Naive thymus-derived CD8-positive, alpha-beta T cell (primary cell): ENCODE measurements around the gene GGA2. TPM values are rescaled to one million over a fixed set of nuclear protein-coding genes. Genes with fewer than 3 reads are reported as not detected.
A peak's percentile ranks its signal among the peaks of the same experiment; 100 is the strongest.
"Not testable (repeated sequence)": the region's sequence is repeated elsewhere in the genome, so short reads cannot be mapped to it uniquely, and the experiment has no call there.

ENCODE experiments used
- ATAC-seq, 2 donors: fragments of 150-1000 bp; cut with Tn5 transposase in 1 of 2; sonication (Bioruptor Pico), chemical (Tn5 transposase) in 1 of 2; 1 replicate in 1 of 2; 2 replicates in 1 of 2; pipeline ENCODE4 v1.10.0; 2021; ENCODE audit warnings: mild to moderate bottlenecking in 2 of 2, moderate library complexity in 2 of 2
- POLR2A ChIA-PET: fragments of 350-600 bp; sonication (Branson Sonifier 250); formaldehyde crosslinking; loops from one replicate; lab custom pipeline; 2021; ENCODE audit warnings: antibody characterized with exemption; lab: Charles Lee
- DNase-seq, 10 donors: peaks; one replicate each; pipeline versions ENCODE4 v3.0.0 to v3.0.0-alpha.2; 2020 to 2022
- H3K27ac Mint-ChIP-seq, 10 donors: one replicate each; pipeline ENCODE4 v1.8.0; 2020 to 2022; ENCODE audit warnings: mild to moderate bottlenecking in 10 of 10, mixed read lengths in 10 of 10, moderate library complexity in 4 of 10, inconsistent platforms in 1 of 10
- H3K27me3 Mint-ChIP-seq, 5 donors: one replicate each; pipeline ENCODE4 v1.8.0; 2021 to 2022; ENCODE audit warnings: mixed read lengths in 5 of 5
- H3K36me3 Mint-ChIP-seq, 3 donors: one replicate each; pipeline ENCODE4 v1.8.0; 2020 to 2022; ENCODE audit warnings: mixed read lengths in 3 of 3, mild to moderate bottlenecking in 2 of 3, inconsistent platforms in 1 of 3
- H3K4me1 Mint-ChIP-seq, 4 donors: one replicate each; pipeline ENCODE4 v1.8.0; 2021 to 2022; ENCODE audit warnings: mixed read lengths in 4 of 4
- H3K4me3 Mint-ChIP-seq, 10 donors: one replicate each; pipeline ENCODE4 v1.8.0; 2020 to 2022; ENCODE audit warnings: mild to moderate bottlenecking in 10 of 10, mixed read lengths in 10 of 10, moderate library complexity in 6 of 10, inconsistent platforms in 1 of 10
- H3K9me3 Mint-ChIP-seq, 9 donors: one replicate each; pipeline ENCODE4 v1.8.0; 2020 to 2022; ENCODE audit warnings: mixed read lengths in 9 of 9, mild to moderate bottlenecking in 3 of 9, inconsistent platforms in 1 of 9, moderate library complexity in 1 of 9
- polyA plus RNA-seq, 3 donors: library from polyadenylated mRNA; unstranded; fragments of 300-500 nt; fragmentation: Illumina TruSeq; gene quantifications; one replicate each; pipeline ENCODE4 v1.2.3, GENCODE V29; 2021
- total RNA-seq, 8 experiments: library from RNA in 2 of 8; stranded (reverse) in 2 of 8; gene quantifications; one replicate each; pipeline ENCODE4 v1.2.3 and lab custom pipeline; 2021 to 2026

The GGA2 gene
- total and polyA plus RNA-seq, 5 experiments from 2014 or later = 37.7 to 94.6 (median 56.7) TPM

DNA sequence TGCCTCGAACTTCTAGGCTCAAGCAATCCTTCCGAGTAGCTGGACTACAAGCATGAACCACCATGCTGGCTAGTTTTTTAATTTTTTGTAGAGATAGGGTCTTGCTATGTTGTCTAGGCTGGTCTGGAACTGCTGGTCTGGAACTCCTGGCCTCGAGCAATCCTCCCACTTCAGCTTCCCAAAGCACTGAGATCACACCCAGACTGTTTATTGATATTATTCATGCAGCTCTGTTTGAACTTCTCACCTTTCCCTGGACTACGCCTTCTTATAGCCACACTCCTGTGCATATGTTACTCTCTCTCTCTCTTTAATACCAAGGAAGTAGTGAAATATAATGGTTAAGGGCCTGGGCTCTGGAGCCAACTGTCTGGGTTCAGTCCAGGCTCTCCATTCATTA lies 61.9 kb downstream of the GGA2 start:
- peak overlapping the region in 3 of 10 donors; percentile 5 to 49 (median 32) for H3K27ac Mint-ChIP-seq

DNA sequence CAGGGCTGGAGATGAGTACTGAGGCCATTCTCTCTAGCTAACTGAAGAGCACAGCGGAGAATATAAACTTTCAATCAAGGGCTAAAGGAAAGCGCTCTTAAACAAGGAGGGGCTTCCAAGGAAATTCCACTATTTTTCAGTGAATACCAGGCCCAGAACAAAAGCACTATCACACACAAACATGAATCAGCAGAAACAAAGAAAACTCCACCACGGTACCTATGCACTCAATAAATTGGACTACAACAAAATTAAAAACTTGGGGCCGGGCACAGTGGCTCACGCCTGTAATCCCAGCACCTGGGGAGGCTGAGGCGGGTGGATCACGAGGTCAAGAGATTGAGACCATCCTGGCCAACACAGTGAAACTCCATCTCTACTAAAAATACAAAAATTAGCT lies 72.8 kb downstream of the GGA2 start:
- ATAC-seq, H3K27me3 Mint-ChIP-seq, DNase-seq, H3K27ac Mint-ChIP-seq, H3K4me3 Mint-ChIP-seq, H3K4me1 Mint-ChIP-seq, H3K9me3 Mint-ChIP-seq, POLR2A ChIA-PET: not testable (repeated sequence)
- peaks cover 0 to 82% (median 12%) of the 10 kb centered on the region in 3 donors for H3K36me3 Mint-ChIP-seq

More for the DNA sequence above, 61.9 kb downstream of the GGA2 start:
- Mint-ChIP-seq H3K27me3 (no peaks in the 10 kb centered on the region), H3K36me3 (peaks cover 0 to 29% (median 3%) of the 10 kb centered on the region in 3 donors), H3K4me1 (peaks cover 13 to 42% (median 35%) of the 10 kb centered on the region in 4 donors), H3K9me3 (no peaks in the 10 kb centered on the region), H3K4me3 (no peak overlapping the region)
- ATAC-seq = no peak
- DNase-seq = no peak
- POLR2A ChIA-PET = interaction anchor here (0.5 kb wide), 1 partner anchor 29 kb away, joined by 3 read pairs; no protein-coding TSS in a partner anchor

DNA sequence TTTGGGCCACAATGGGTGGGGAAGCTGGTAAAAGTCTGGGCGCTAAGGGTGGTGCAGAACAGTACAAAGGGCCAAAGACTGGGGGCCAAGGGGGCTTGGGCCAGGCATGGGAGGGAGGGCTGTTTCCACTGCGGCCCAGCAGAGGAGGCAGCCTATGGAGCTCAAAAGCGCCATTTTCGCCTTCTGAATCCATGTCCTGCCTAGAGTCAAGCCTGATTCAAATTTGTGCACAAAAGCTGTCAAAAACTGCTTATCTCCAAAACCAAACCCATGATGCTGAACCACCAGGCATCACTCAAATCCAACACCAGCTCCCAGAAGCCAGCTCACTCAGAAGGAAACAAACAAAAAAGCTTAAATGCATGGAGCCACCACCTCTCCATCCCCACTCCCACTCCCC lies 73.3 kb downstream of the GGA2 start:
- H3K9me3 Mint-ChIP-seq = no peaks in the 10 kb centered on the region
- POLR2A ChIA-PET = no interaction called here
- H3K4me3 Mint-ChIP-seq = no peak overlapping the region
- DNase-seq = no peak
- peaks cover 0 to 8% (median 4%) of the 10 kb centered on the region in 4 donors for H3K4me1 Mint-ChIP-seq
- no peak overlapping the region for H3K27ac Mint-ChIP-seq
- peaks cover 0 to 81% (median 12%) of the 10 kb centered on the region in 3 donors for H3K36me3 Mint-ChIP-seq
- ATAC-seq = no peak
- no peaks in the 10 kb centered on the region for H3K27me3 Mint-ChIP-seq

DNA sequence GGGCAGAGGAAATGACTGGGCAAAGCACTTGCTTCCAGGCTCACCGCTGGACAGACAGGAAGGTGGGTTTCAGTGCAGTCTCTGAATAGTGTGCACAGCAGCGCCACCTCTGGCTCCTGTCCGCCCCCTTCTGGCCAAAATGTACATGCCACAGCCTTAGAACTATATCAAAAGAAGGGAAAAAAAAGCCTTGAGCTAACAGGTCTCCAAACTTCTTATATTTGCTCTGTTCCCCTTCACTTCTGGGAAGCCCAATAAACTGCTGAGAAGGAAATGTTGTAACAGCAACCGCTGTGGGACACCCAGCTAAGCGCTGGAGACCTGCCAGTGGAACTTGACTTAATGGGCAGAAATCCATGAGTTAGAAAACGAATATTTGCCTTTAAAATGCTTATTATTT lies 74.8 kb downstream of the GGA2 start:
- Mint-ChIP-seq H3K9me3 (no peaks in the 10 kb centered on the region), H3K27ac (peak overlapping the region in 2 of 10 donors; percentile 4 to 48), H3K27me3 (no peaks in the 10 kb centered on the region), H3K4me3 (no peak overlapping the region), H3K4me1 (peaks cover 0 to 8% (median 4%) of the 10 kb centered on the region in 4 donors), H3K36me3 (peaks cover 0 to 75% (median 14%) of the 10 kb centered on the region in 3 donors)
- ATAC-seq (peak; percentile 87 to 90), DNase-seq (peak; percentile 23 to 68 (median 48))
- POLR2A ChIA-PET = interaction anchor here (1.7 kb wide), 1 partner anchor 17 kb away, joined by 5 read pairs; no protein-coding TSS in a partner anchor

DNA sequence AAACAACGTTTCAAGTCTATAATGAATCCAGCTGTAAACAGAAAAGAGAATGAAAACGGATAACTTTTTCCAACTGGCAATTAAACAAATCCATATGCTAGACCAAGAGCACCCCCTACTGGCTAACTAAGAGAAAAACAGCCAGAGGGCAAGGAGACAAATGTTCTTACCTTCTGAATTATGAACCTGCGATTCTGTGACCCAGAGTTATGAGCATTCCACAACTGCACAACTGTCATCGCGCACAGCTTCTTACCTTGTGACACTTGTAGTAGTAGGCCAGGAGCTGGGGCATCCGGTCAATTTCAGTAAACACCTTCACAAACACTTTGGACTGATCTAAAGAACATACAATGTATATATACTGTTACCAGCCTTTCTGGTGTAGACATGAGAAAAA lies 75.9 kb downstream of the GGA2 start:
- H3K27ac Mint-ChIP-seq = no peak overlapping the region
- ATAC-seq = no peak

DNA sequence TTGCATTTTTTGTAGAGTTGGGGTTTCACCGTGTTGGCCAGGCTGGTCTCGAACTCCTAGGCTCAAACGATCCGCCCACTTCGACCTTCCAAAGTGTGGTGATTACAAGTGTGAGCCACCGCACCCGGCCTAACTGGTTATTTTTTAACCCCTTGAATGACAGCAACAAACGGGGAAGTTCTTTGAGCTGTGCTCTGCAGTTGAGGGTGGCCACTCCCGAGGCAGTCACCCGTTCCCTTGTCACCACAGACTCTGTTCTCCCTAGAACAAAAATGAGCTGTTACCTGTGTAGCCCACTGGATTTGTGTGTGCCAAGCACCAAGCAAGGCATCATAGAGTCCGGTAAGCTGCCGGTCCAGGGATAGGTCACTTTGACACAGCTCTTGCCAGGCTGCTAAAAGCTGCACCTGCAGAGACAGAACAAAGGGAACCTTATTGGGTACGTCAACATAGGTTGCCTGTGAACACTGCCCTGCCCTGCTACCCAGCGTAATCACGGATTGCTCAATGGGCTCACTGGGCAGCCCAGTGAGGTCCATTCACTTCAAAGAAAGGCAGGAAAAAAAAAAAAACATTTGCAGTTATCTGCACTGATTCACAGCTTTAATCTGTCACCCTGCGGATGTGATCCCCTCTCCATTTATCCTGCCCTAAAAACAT lies 76.9 kb downstream of the GGA2 start:
- POLR2A ChIA-PET = interaction anchor here (0.6 kb wide), 1 partner anchor 427 kb away, joined by 3 read pairs; no protein-coding TSS in a partner anchor
- H3K27ac Mint-ChIP-seq = no peak overlapping the region
- no peaks in the 10 kb centered on the region for H3K27me3 Mint-ChIP-seq
- DNase-seq (no peak), ATAC-seq (no peak)
- H3K4me1 Mint-ChIP-seq = peaks cover 0 to 8% (median 4%) of the 10 kb centered on the region in 4 donors
- no peaks in the 10 kb centered on the region for H3K9me3 Mint-ChIP-seq
- peaks cover 0 to 74% (median 20%) of the 10 kb centered on the region in 3 donors for H3K36me3 Mint-ChIP-seq
- no peak overlapping the region for H3K4me3 Mint-ChIP-seq

More for the DNA sequence above, 75.9 kb downstream of the GGA2 start:
- DNase-seq = peak in 5 of 10 donors; percentile 3 to 65 (median 60)
- Mint-ChIP-seq H3K27me3 (no peaks in the 10 kb centered on the region), H3K36me3 (peaks cover 0 to 75% (median 20%) of the 10 kb centered on the region in 3 donors), H3K4me3 (no peak overlapping the region), H3K9me3 (no peaks in the 10 kb centered on the region), H3K4me1 (peaks cover 0 to 8% (median 4%) of the 10 kb centered on the region in 4 donors)
- POLR2A ChIA-PET = interaction anchor here (1.7 kb wide), 1 partner anchor 18 kb away, joined by 5 read pairs; no protein-coding TSS in a partner anchor

DNA sequence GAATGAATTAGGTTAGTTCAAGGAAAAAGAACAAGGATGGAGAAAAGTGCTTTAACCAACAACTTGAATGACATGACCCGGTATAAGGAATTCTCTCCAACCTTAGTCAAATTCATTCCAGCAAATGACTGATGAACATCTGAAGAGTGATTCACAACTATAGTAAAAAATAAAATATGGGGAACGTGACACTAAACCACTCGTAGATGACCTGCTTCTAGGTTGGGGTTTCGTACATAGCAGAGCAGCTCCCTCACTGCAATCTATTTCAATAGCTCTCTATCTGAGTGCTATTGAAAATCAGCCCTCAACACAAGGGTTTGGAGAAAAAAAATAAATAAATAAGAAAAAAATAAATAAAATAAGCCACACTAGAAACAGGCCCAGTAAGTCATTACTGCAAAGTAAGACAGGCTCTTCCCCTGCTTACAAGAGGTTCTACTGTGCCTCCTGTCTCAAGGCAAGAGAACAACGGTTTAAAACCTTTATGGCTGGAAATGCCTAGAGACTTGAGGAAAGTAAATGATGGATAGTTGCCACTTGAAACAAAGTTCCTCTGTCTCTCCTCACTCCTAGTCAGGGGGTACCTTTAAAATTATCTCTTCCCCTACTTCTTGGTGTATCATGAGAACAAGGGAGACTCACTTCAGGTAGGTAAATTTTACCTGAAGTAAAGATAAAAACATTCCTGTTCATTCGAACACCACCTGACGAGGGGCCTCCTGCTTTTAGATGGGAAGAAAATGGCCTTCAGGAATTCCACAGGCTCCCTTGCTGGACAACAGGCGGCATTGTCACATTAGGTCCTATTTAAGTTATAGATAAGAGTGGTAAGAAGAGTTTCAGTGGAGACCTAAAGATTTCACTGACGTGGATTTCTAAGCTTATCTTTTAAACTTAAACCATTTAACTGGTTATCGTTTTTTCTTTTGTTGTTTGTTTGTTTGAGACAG lies 77.8 kb downstream of the GGA2 start:
- peaks cover 0 to 8% (median 4%) of the 10 kb centered on the region in 4 donors for H3K4me1 Mint-ChIP-seq
- peaks cover 0 to 73% (median 20%) of the 10 kb centered on the region in 3 donors for H3K36me3 Mint-ChIP-seq
- POLR2A ChIA-PET = no interaction called here
- H3K9me3 Mint-ChIP-seq = no peaks in the 10 kb centered on the region
- no peak overlapping the region for H3K27ac Mint-ChIP-seq
- no peak for DNase-seq
- ATAC-seq = no peak
- no peak overlapping the region for H3K4me3 Mint-ChIP-seq
- H3K27me3 Mint-ChIP-seq = no peaks in the 10 kb centered on the region

DNA sequence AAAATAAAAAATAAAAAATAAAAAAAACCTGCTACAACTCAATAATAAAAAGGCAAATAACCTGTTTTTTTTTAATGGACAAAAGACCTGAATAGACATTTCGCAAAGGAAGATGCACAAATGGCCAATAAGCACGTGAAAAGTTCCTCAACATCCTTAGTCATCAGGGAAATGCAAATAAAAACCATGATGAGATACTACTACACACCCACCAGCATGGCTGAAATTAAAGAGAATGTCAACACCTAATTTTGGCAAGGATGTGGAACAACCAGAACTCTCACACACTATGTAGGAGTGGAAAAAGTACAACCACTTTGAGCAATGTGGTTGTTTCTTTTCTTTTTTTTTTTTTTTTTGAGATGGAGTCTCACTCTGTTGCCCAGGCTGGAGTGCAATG lies 81.9 kb downstream of the GGA2 start:
- no peaks in the 10 kb centered on the region for H3K27me3 Mint-ChIP-seq

DNA sequence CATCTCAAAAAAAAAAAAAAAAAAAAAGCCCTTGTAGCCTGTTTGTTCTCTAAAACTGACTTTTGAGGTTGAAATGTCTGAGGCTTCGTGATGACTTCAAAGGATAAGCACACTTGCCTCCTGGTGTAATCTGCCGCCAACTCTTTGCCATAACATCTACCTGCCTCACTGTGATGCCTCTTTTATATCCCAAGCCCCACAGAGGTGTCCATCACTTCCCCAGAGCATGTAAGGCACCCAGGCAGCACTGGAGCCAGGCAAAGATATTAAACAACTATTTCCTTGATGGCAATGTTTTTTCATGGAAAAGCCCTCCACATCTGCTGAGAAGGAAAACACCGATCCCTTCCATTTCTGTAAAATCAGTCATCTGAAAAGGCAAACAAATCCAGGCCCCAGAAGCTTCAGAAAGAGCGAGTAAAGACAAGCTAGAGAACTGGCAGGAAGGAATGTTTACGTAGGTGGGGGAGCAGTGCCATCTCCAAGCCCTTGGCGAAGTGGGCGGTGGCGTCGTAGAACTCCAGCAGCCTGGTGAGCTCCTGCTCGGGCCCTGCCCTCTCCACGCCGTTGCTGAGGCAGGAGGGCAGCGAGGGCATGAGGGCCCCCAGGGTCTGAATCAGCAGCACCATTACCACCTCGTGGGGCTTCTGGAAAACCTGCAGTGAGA lies 85.9 kb downstream of the GGA2 start:
- POLR2A ChIA-PET = no interaction called here
- no peak for DNase-seq
- no peak for ATAC-seq
- Mint-ChIP-seq H3K9me3 (no peaks in the 10 kb centered on the region), H3K36me3 (peaks cover 0 to 69% (median 19%) of the 10 kb centered on the region in 3 donors), H3K27me3 (no peaks in the 10 kb centered on the region), H3K4me3 (no peak overlapping the region), H3K27ac (no peak overlapping the region), H3K4me1 (peaks cover 0 to 1% (median 0%) of the 10 kb centered on the region in 4 donors)

More for the DNA sequence above, 81.9 kb downstream of the GGA2 start:
- ATAC-seq = no peak
- no peak overlapping the region for H3K4me3 Mint-ChIP-seq
- DNase-seq = no peak
- H3K27ac Mint-ChIP-seq = no peak overlapping the region
- POLR2A ChIA-PET = no interaction called here
- H3K36me3 Mint-ChIP-seq = peaks cover 0 to 81% (median 16%) of the 10 kb centered on the region in 3 donors
- no peaks in the 10 kb centered on the region for H3K4me1 Mint-ChIP-seq
- H3K9me3 Mint-ChIP-seq = no peaks in the 10 kb centered on the region

DNA sequence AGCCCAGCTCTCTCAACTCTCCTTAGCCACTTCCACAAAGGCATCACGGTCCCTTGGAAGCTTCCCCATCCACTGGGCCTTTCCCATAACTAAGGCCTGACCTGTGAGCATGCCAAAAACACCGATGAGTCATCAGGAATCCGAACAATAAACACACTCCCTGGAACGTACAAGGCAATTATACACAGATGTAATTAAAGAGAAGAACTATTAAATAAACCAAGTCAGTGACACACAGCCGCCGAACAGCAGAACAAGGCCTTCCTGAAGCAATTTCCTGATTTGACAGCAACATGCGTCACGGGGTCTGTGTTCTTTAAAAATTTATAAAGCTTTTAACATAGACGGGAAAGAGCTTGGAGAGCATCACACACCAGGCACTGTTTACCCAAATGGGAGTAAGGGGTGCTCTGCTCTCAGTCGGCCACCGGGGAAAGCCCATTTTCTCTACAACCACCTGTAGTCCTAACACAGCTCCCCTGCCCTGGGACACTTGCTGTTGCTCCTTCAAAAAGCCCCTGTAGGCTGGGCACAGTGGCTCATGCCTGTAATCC lies 86.7 kb downstream of the GGA2 start:
- DNase-seq (no peak), ATAC-seq (no peak)
- H3K27me3 Mint-ChIP-seq = no peaks in the 10 kb centered on the region
- H3K4me3 Mint-ChIP-seq = no peak overlapping the region
- H3K27ac Mint-ChIP-seq = no peak overlapping the region
- no peaks in the 10 kb centered on the region for H3K9me3 Mint-ChIP-seq
- peaks cover 0 to 1% (median 0%) of the 10 kb centered on the region in 4 donors for H3K4me1 Mint-ChIP-seq
- H3K36me3 Mint-ChIP-seq = peaks cover 0 to 67% (median 19%) of the 10 kb centered on the region in 3 donors
- POLR2A ChIA-PET = no interaction called here

DNA sequence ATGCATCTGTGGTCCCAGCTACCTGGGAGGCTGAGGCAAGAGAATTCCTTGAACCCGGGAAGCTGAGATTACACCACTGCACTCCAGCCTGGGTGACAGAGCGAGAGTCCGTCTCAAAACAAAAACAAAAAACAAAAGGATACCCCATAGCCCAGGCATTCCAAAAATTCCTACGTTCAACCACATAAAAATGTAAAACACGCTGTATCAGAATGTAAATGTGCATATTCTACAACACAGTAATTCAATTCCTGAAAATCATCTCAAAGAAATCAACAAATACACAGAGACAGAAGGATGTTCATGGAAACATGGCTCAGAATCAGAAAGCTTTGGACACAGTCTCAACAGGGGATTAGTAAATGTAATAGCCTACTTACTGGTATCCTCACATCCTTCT lies 90.3 kb downstream of the GGA2 start:
- Mint-ChIP-seq H3K4me3 (no peak overlapping the region), H3K27me3 (no peaks in the 10 kb centered on the region), H3K36me3 (peaks cover 0 to 71% (median 24%) of the 10 kb centered on the region in 3 donors), H3K4me1 (peaks cover 0 to 1% (median 0%) of the 10 kb centered on the region in 4 donors), H3K9me3 (no peaks in the 10 kb centered on the region), H3K27ac (peak overlapping the region in 1 of 10 donors; percentile 13)
- ATAC-seq = no peak
- DNase-seq = no peak
- POLR2A ChIA-PET = no interaction called here

DNA sequence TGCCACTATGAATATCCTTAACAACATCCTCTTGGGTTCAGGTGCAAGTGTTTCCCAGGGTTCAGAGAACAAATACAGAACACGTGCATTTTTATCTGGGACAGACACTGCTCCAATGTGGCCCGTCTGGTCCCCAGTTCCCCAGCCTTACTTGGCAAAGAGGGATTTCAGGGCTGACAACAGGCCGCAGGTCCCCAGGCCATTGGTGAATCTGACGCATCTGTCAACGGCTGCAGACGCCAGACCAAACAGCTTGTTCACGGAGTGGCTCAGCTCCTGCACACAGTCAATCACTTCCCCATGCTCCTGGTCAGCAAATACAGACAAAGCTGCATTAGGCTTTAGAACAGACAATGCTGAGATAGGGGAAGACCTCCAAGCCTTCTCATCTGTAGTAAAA lies 93.5 kb downstream of the GGA2 start:
- peaks cover 0 to 77% (median 24%) of the 10 kb centered on the region in 3 donors for H3K36me3 Mint-ChIP-seq
- POLR2A ChIA-PET = no interaction called here
- no peak overlapping the region for H3K27ac Mint-ChIP-seq
- DNase-seq (no peak), ATAC-seq (no peak)
- no peaks in the 10 kb centered on the region for H3K9me3 Mint-ChIP-seq
- H3K4me1 Mint-ChIP-seq = no peaks in the 10 kb centered on the region
- no peaks in the 10 kb centered on the region for H3K27me3 Mint-ChIP-seq
- H3K4me3 Mint-ChIP-seq = no peak overlapping the region
